Activated naive CD8-positive, alpha-beta T cell treated with anti-CD3 and anti-CD28 coated beads, Interleukin-2, amount 10 ng/mL, durations not matched to agents 7 days and 5 days (primary cell): ENCODE data around the gene XPR1. TPM values are rescaled to one million over a fixed set of nuclear protein-coding genes. Genes with fewer than 3 reads are reported as not detected.
"Not testable (repeated sequence)": the region's sequence is repeated elsewhere in the genome, so short reads cannot be mapped to it uniquely, and the experiment has no call there.

Experiments
- ATAC-seq: fragments of 150-1000 bp; cut with Tn5 transposase; one replicate; pipeline ENCODE4 v1.10.0; 2021; ENCODE audit warnings: low read depth, moderate library complexity
- POLR2A ChIA-PET: fragments of 350-600 bp; sonication (Branson Sonifier 250); formaldehyde crosslinking; loops from one replicate; lab custom pipeline; 2021; ENCODE audit warnings: antibody characterized with exemption; lab: Charles Lee
- DNase-seq: peaks from one replicate; pipeline ENCODE4 v3.0.0; 2021
- H3K27ac Mint-ChIP-seq: one replicate; pipeline ENCODE4 v1.8.0; 2022; ENCODE audit warnings: mild to moderate bottlenecking, mixed read lengths
- H3K27me3 Mint-ChIP-seq: one replicate; pipeline ENCODE4 v1.8.0; 2022; ENCODE audit warnings: mild to moderate bottlenecking, moderate library complexity, mixed read lengths
- H3K36me3 Mint-ChIP-seq: one replicate; pipeline ENCODE4 v1.8.0; 2021; ENCODE audit warnings: mild to moderate bottlenecking, mixed read lengths
- H3K4me1 Mint-ChIP-seq: one replicate; pipeline ENCODE4 v1.8.0; 2021; ENCODE audit warnings: mixed read lengths
- H3K4me3 Mint-ChIP-seq: one replicate; pipeline ENCODE4 v1.8.0; 2022; ENCODE audit warnings: mild to moderate bottlenecking, moderate library complexity, mixed read lengths
- H3K9me3 Mint-ChIP-seq: one replicate; pipeline ENCODE4 v1.8.0; 2021; ENCODE audit warnings: mixed read lengths
- total RNA-seq, 2 experiments: library from RNA; stranded (reverse); gene quantifications; one replicate each; pipeline ENCODE4 v1.2.3, GENCODE V29; 2021

Gene XPR1
- total RNA-seq, 2 experiments from 2014 or later = 16.5 to 17.5 TPM

- Mint-ChIP-seq H3K4me1 (peaks cover 1% of the 10 kb centered on the region), H3K9me3 (no peaks in the 10 kb centered on the region), H3K27ac (no peak overlapping the region), H3K4me3 (no peak overlapping the region), H3K27me3 (no peaks in the 10 kb centered on the region), H3K36me3 (peaks cover 10% of the 10 kb centered on the region)
- ATAC-seq = no peak
- no peak for DNase-seq
- POLR2A ChIA-PET = no interaction called here
Observed at GRCh38 chr1:180640531-180640949, 8.7 kb downstream of the XPR1 start.

- Mint-ChIP-seq H3K27ac (no peak overlapping the region), H3K4me3 (no peak overlapping the region), H3K36me3 (peaks cover 9% of the 10 kb centered on the region), H3K9me3 (no peaks in the 10 kb centered on the region), H3K4me1 (peaks cover 3% of the 10 kb centered on the region), H3K27me3 (no peaks in the 10 kb centered on the region)
- no peak for DNase-seq
- POLR2A ChIA-PET = no interaction called here
- no peak for ATAC-seq
Observed at GRCh38 chr1:180641662-180642061, 9.8 kb downstream of the XPR1 start.

DNA sequence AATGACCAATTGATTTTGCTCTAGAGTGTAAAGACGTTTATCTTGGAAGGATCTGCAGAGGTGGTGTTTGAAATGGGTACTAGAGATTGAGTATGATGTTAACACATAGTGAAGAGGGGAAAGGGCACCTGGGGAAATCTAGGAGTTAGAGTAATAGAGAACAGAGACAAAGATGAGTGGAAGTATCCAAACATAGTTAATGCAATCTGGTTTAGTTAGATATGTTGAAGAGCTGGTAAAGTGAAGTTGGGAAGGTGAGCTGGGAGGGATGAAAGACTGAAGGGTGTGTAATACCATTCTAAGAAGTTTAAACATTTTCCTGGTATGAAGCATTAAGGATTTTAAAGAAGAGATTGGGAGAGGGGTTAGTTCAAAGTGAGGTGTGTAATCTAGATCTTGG lies 11.0 kb downstream of the XPR1 start:
- DNase-seq = no peak
- POLR2A ChIA-PET = no interaction called here

GRCh38 chr1:180643693-180644092 lies 11.9 kb downstream of the XPR1 start:
- H3K27me3 Mint-ChIP-seq = no peaks in the 10 kb centered on the region
- H3K27ac Mint-ChIP-seq = no peak overlapping the region
- POLR2A ChIA-PET = no interaction called here
- ATAC-seq (no peak), DNase-seq (no peak)
- no peaks in the 10 kb centered on the region for H3K9me3 Mint-ChIP-seq
- H3K36me3 Mint-ChIP-seq = peaks cover 9% of the 10 kb centered on the region
- peaks cover 3% of the 10 kb centered on the region for H3K4me1 Mint-ChIP-seq
- H3K4me3 Mint-ChIP-seq = no peak overlapping the region

More for the DNA sequence above, 11.0 kb downstream of the XPR1 start:
- no peak for ATAC-seq
- peaks cover 9% of the 10 kb centered on the region for H3K36me3 Mint-ChIP-seq
- H3K27ac Mint-ChIP-seq = no peak overlapping the region
- H3K27me3 Mint-ChIP-seq = no peaks in the 10 kb centered on the region
- peaks cover 3% of the 10 kb centered on the region for H3K4me1 Mint-ChIP-seq
- H3K4me3 Mint-ChIP-seq = no peak overlapping the region
- H3K9me3 Mint-ChIP-seq = no peaks in the 10 kb centered on the region

GRCh38 chr1:180644526-180645192 lies 12.8 kb downstream of the XPR1 start:
- peaks cover 14% of the 10 kb centered on the region for H3K36me3 Mint-ChIP-seq
- no peak overlapping the region for H3K4me3 Mint-ChIP-seq
- H3K27me3 Mint-ChIP-seq = no peaks in the 10 kb centered on the region
- POLR2A ChIA-PET = no interaction called here
- H3K27ac Mint-ChIP-seq = no peak overlapping the region
- H3K4me1 Mint-ChIP-seq = peaks cover 3% of the 10 kb centered on the region
- ATAC-seq (no peak), DNase-seq (no peak)
- no peaks in the 10 kb centered on the region for H3K9me3 Mint-ChIP-seq

- POLR2A ChIA-PET, ATAC-seq, H3K4me1 Mint-ChIP-seq, DNase-seq, H3K4me3 Mint-ChIP-seq, H3K27me3 Mint-ChIP-seq, H3K9me3 Mint-ChIP-seq, H3K27ac Mint-ChIP-seq: not testable (repeated sequence)
- H3K36me3 Mint-ChIP-seq = peaks cover 16% of the 10 kb centered on the region
Observed at GRCh38 chr1:180645261-180645660, 13.4 kb downstream of the XPR1 start.

- ATAC-seq (no peak), DNase-seq (no peak)
- H3K9me3 Mint-ChIP-seq = no peaks in the 10 kb centered on the region
- H3K4me1 Mint-ChIP-seq = peaks cover 3% of the 10 kb centered on the region
- H3K36me3 Mint-ChIP-seq = peaks cover 16% of the 10 kb centered on the region
- no peak overlapping the region for H3K4me3 Mint-ChIP-seq
- POLR2A ChIA-PET = interaction anchor here (0.7 kb wide), 1 partner anchor 739 kb away, joined by 3 read pairs; no protein-coding TSS in a partner anchor
- H3K27me3 Mint-ChIP-seq = no peaks in the 10 kb centered on the region
- no peak overlapping the region for H3K27ac Mint-ChIP-seq
Observed at GRCh38 chr1:180646093-180646492, 14.3 kb downstream of the XPR1 start.

GRCh38 chr1:180646547-180646946 lies 14.7 kb downstream of the XPR1 start:
- Mint-ChIP-seq H3K4me3 (no peak overlapping the region), H3K9me3 (no peaks in the 10 kb centered on the region), H3K4me1 (peaks cover 3% of the 10 kb centered on the region), H3K27me3 (no peaks in the 10 kb centered on the region), H3K27ac (no peak overlapping the region), H3K36me3 (peaks cover 16% of the 10 kb centered on the region)
- DNase-seq (no peak), ATAC-seq (no peak)
- POLR2A ChIA-PET = no interaction called here

- POLR2A ChIA-PET = no interaction called here
- ATAC-seq = no peak
- Mint-ChIP-seq H3K9me3 (peaks cover 10% of the 10 kb centered on the region), H3K36me3 (peaks cover 19% of the 10 kb centered on the region), H3K4me1 (no peaks in the 10 kb centered on the region), H3K27ac (no peak overlapping the region), H3K27me3 (no peaks in the 10 kb centered on the region), H3K4me3 (no peak overlapping the region)
- DNase-seq = no peak
Observed at GRCh38 chr1:180652792-180653191, 21.0 kb downstream of the XPR1 start.

DNA sequence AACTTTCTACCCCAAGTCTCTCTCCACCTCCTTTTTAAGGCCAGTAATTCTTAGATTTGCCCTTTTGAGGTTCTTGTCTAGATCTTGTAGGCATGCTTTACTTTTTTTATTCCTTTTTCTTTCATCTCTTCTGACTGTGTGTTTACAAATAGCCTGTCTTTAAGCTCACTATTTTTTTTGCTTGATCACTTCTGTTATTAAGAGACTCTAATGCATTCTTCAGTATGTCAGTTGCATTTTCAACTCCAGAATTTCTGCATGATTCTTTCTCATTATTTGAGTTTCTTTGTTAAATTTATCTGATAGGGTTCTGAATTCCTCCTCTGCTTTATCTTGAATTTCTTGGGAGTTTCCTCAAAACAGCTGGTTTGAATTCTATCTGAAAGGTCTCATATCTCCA lies 30.9 kb downstream of the XPR1 start:
- Mint-ChIP-seq H3K4me1 (no peaks in the 10 kb centered on the region), H3K36me3 (peaks cover 46% of the 10 kb centered on the region), H3K9me3 (peaks cover 32% of the 10 kb centered on the region), H3K27me3 (no peaks in the 10 kb centered on the region), H3K4me3 (no peak overlapping the region), H3K27ac (no peak overlapping the region)
- ATAC-seq (no peak), DNase-seq (no peak)
- POLR2A ChIA-PET = no interaction called here

DNA sequence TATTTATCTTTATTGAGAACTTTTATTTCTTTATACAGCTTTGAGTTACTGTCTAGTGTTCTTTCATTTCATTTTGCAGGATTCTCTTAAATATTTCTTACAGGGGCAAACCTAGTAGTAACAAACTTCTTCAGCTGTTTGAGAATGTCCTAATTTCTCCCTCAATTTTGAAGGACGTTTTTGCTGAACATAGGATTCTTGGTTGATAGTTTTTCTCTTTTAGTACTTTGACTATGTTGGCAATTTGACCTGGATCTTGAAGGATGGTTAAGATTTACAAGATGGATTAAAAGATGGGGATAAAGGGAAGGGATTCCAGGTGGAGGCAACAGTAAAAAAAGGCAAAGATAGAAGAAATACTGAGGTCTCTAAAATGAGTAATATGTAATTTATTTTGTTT lies 38.9 kb downstream of the XPR1 start:
- ATAC-seq (no peak), DNase-seq (no peak)
- peaks cover 24% of the 10 kb centered on the region for H3K9me3 Mint-ChIP-seq
- no peak overlapping the region for H3K27ac Mint-ChIP-seq
- no peak overlapping the region for H3K4me3 Mint-ChIP-seq
- H3K36me3 Mint-ChIP-seq = peaks cover 37% of the 10 kb centered on the region
- POLR2A ChIA-PET = no interaction called here
- H3K4me1 Mint-ChIP-seq = peaks cover 5% of the 10 kb centered on the region
- no peaks in the 10 kb centered on the region for H3K27me3 Mint-ChIP-seq

DNA sequence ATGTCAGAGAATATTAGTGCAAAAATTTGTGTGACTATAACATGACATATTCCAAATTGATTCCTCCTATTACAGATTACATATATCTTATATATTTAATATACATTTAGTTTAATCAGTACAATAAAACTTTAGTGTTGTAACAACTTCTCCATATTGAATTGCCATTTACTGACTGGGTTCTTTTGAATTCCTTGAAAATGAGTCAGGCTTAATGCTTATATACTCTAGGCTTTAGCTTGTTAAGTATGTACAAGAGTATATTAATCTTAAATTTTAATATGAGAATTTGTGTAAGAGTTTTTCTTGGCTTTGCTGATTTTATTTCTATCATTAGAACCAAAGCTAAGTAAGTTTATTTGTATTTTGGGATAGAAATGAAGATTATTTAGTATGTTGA lies 40.3 kb downstream of the XPR1 start:
- DNase-seq (no peak), ATAC-seq (no peak)
- POLR2A ChIA-PET = no interaction called here
- Mint-ChIP-seq H3K4me1 (peaks cover 5% of the 10 kb centered on the region), H3K36me3 (peaks cover 32% of the 10 kb centered on the region), H3K27me3 (no peaks in the 10 kb centered on the region), H3K27ac (no peak overlapping the region), H3K9me3 (peaks cover 20% of the 10 kb centered on the region), H3K4me3 (no peak overlapping the region)

DNA sequence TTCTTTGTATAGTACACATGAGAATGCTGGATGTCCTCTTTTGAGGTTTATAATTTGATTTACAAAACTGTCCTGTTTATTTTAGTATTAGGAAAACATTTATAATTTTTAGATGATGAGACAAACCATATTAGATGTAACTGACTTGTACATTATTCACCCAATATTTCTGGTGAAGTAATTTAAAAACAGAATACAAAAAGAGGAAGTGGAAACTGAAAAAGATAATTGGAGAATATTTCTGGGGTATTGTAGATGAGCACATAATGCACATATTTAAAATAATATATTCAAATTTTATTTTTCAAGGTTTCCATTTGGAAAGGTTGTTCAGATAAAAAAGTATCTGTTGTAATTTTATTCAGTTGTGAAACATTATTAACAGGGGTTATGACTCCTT lies 40.7 kb downstream of the XPR1 start:
- peaks cover 30% of the 10 kb centered on the region for H3K36me3 Mint-ChIP-seq
- H3K27me3 Mint-ChIP-seq = no peaks in the 10 kb centered on the region
- H3K27ac Mint-ChIP-seq = no peak overlapping the region

DNA sequence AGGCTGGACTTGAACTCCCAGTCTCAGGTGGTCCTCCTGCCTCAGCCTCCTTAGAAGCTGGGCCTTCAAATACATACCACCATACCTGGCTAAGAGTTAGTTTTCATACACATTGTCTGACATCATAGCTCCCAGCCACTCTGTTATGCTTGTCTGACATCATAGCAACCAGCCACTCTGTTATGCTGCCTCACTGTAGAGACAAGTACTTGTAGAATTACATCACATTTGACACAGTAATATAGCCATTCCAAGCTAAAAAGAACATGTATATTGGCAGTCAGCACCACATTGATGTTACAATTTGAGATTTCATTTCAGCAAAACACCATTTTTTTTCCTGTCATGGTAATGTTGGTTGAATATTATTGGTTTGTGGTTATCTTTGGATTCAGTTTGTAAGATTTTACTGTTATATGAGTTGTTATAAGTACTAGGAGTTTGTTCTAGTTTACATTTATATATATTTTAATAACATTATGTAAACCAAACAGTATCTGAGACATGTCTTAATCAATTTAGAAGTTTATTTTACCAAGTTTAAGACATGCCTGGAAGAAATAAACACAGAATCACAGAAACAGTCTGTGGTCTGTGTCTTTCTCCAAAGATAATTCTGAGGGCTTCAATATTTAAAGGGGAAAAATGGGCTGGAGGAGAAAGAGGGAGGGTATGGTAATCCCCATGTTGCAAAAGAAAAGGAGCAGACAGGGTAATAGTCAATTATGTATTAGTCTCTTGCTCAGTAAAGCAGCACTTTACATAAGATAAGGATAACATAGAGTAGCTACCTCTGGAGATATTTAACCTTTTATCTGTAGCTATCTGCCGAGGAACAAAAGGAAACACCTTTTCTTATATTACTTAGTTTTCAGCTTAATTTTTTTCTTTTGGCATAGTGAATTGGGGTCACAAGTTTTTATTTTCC lies 43.0 kb downstream of the XPR1 start:
- ATAC-seq = no peak
- no peak for DNase-seq
- no peak overlapping the region for H3K4me3 Mint-ChIP-seq
- no peaks in the 10 kb centered on the region for H3K27me3 Mint-ChIP-seq
- no peak overlapping the region for H3K27ac Mint-ChIP-seq
- H3K4me1 Mint-ChIP-seq = peaks cover 2% of the 10 kb centered on the region
- H3K36me3 Mint-ChIP-seq = peaks cover 26% of the 10 kb centered on the region
- peaks cover 14% of the 10 kb centered on the region for H3K9me3 Mint-ChIP-seq
- POLR2A ChIA-PET = no interaction called here

More for the DNA sequence above, 40.7 kb downstream of the XPR1 start:
- ATAC-seq (no peak), DNase-seq (no peak)
- H3K4me3 Mint-ChIP-seq = no peak overlapping the region
- peaks cover 16% of the 10 kb centered on the region for H3K9me3 Mint-ChIP-seq
- POLR2A ChIA-PET = no interaction called here
- H3K4me1 Mint-ChIP-seq = peaks cover 5% of the 10 kb centered on the region
